GM19035 (cell line): Measurements from ENCODE around the gene MBP.

Experiments
- ATAC-seq: cut with Tn5 transposase; IDR thresholded peaks from one replicate; pipeline ENCODE4 v1.9.1; 2021; ENCODE audit not compliant: unreplicated experiment

Gene MBP

DNA sequence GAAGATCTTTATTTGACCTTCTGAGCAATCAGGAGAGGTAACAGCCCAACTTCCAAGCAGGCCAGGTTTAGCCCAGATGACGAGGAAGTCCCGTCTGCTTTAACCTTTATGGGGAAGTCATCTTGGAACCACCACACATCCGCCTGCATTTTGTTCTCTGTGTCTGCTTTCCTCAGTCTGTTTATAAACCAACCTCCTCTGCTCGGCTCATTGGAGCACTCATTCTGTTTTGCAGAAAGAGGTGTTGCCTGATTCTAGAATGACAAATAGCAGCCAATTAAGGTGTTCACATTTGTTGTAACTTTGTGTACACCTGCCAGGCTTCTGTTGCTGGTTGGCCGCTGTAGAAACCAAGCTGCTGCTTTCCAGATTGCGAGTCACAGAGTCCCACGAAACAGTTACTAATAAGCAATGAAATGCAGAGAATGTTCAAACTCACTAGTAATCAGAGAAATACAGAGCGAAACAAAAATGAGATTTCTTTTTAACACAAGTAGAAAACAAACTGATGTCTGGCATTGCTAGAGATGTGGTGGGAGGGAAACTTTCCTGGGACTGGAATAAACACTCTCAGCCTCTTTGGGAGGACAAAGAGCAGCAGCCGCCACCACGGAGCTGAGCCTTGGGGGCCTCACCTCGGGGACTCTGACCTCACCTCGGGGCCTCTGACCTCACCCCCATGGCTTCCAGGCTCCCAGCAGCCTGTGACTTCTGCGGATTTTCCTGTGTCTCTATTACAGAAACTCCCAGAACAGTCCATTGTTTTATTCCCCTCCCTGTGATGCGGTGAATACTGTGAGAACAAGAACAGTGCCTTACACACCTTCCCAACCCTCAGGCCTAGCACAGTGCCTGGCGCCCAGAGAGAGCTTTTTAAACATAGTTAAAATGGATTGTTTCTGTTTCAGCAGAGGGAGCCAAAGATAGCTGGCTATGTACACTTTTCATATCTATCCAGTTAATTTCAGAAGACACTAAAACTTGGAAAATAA lies 64.0 kb downstream of the MBP start:
- no peak for ATAC-seq

DNA sequence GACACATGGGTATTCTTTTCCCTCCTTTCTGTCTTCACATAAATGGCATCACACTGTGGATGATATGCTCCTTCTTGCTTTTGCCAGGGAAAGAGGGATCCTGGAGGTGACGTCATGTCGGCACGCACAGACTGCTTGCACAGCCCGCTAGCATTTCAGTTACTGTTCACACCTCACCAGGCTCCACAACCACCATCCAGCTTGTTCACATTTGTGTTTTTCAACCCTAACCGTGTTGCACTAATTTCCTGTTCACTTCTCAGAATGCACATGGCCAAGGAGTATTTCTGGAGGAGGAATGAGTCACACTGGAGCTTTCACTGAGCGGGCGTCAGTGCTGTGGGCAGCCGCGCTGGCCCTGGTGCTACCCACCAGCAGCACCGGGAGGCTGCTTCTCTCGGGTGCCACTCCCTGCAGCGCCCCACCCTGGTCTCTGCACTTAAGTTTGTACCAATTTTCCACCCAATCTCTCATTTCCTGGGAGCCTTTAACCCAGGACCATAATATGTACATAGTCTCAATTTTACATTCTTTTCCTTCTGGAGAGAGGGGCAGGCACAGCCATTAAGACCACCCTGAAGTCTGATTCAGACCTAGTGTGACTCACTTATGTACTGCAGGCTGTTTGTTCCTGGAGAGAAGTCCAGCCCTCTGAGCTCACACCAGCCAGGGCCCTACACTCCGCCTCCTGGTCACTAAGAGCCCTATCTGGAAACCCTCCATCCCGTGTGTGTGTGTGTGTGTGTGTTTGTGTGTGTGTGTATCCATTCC lies 65.1 kb downstream of the MBP start:
- ATAC-seq: peak; percentile 44

DNA sequence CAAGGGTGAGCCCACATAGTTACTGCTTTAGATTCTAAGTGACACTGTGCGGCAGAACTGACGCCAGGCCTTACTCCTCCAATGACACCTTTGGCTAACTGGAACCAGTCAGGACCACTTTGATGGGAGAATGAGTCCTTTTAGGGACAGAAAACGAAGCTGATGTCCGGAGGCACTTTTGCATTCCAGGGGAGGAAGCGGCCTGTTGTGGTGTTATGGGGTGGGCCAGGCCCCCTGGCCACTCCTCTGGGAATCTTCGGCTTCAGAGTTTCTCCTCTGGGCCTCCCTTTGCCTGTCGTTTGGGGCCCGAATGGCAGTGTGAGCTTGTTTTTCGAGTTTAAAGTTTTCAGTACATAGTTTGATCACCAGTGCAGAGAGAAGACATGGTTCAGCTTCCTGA lies 65.9 kb downstream of the MBP start:
- no peak for ATAC-seq

- no peak for ATAC-seq
Measured at GRCh38 chr18:77066101-77066500, 66.5 kb downstream of the MBP start.

DNA sequence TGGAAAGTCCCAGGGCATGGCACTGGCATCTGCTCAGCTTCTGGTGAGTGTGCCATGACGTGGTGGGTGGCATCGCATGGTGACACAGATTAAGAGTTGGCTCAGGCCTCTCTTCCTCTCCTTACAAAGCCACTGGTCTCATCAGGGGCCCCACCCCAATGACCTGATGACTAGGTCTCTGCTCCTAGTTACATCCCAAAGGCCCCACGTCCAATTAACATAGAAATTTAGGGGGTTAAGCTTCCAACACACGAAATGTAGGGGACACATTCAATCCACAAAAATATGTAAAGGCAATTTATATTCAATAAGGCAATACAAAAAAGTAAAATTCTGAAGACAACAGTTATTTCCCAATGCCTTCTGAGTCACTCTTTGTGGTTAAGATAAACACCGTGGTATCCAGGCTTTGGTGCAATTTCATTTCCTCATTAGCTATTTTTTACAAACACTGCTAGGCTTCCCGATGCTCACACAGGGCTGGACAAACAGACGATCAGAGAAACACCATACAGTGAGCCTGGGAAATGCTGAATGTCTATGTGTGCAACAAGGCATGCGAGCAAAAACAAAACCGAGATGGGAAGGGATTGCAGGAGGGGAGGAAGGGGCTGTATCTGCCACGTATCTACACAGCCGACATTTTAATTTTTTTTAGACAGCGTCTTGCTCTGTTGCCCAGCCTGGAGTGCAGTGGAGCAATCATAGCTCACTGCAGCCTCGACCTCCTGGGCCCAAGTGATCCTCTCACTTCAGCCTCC lies 67.2 kb downstream of the MBP start:
- no peak for ATAC-seq

- ATAC-seq: peak; percentile 40
Measured at GRCh38 chr18:77063260-77063659, 69.3 kb downstream of the MBP start.

- peak; percentile 64 for ATAC-seq
Measured at GRCh38 chr18:77062518-77063003, 70.0 kb downstream of the MBP start.

DNA sequence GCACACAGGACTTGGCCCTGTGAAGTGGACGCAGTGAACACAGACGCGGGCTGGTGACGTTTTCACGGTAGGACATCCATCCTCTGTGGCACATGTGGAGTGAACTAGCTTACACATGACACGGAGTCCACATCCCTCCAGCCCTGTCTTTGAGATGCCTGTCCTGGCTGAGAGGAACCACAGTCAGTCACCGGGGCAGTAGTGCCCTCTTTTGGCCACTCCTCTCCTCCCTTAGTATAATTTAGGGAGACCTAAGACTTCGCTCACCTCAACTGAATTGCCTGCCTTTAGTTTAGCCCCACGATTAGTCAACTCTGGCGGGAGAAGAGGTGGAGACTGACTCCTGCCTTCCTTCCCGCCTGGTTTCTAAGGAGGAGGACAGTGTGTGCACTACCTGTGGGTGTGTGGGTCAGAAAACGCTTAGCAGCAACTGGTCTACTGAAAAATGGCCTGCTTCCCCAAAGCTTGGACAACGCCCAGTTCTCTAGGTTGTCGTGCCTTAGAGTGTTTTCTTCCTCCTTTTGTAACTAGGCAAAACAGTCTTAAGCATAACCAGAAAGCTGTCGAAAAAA lies 70.6 kb downstream of the MBP start:
- peak; percentile 45 for ATAC-seq

GRCh38 chr18:77061281-77061945 lies 71.2 kb downstream of the MBP start:
- no peak for ATAC-seq

GRCh38 chr18:77060151-77060550 lies 72.4 kb downstream of the MBP start:
- ATAC-seq: no peak

DNA sequence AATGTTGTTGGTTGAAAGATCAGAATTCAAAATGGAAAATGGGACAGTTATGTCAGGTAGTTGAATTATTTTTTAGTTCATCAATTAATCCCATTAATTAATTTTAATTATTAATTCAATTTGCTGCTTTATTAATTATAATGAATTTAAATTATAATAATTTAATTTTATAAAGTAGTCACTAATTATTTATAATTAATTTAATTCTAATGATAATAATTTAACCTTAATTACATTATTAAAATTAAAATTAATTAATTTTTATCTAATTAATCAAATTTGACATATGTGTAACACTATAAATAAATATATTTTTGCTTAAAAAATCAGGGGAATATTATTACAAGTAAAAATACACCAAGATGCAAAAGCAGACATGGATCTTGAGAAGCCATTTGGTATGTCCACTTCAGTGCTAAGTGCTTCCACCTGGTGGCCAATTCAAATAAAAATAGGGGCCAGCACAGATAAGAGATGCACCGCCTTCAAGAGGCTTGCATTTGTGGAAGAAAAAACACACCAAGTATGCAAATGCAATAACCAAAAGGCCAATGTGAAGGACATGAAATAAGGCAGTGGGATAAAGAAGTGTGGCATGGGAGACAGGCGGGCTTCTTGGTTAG lies 73.2 kb downstream of the MBP start:
- ATAC-seq: no peak

GRCh38 chr18:77058290-77058835 lies 74.2 kb downstream of the MBP start:
- no peak for ATAC-seq

DNA sequence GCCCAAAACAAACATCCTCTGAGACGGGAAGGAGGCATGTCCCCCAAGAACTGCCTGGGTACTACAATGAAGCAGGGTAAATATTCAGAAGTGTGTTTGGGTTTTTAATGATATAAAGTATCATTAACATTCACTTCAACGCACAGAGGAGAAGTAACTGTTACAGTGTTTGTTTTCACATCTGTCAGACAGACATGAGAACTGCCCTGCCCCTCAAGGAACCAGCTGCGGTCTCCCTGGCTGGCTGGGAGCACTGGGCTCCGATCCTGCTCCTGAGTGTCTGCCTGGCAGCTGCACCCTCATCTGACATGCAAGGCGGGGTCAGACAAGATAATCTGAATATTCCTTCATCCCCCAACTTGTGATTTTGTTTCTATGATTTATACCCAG lies 75.6 kb downstream of the MBP start:
- ATAC-seq: no peak

DNA sequence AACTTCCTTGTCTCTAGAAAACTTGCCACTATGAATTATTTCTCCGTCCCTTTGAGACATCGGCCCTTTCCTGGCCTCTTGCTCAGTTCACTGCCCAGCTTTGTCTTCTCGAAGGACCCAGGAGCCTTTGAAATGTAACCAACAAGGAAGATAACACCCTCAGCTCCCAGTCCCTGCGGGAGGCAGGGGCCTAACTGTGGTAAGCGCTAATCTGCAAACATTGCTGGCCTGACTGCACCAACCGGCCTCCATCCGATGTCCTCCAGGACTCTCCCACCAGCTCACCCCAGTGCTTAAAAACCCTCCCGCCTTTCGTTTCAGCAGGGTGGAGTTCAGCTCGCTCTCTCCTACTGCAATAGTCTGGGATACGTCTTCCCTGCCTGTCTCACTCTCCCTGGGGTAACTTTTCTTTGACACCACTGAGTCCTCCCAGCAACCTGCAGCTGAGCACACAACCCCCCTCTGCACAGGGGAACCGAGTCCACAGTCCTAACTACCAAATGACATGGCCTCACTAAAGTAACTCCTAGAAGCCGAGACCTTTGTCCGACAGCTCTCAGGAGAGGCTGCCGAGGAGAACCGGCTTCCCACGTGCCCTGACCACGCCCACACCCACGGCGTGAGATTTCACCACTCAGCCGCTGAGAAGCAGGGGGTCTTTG lies 76.1 kb downstream of the MBP start:
- no peak for ATAC-seq

- ATAC-seq: no peak
Measured at GRCh38 chr18:77055429-77056300, 76.9 kb downstream of the MBP start.

- ATAC-seq: peak; percentile 91
Measured at GRCh38 chr18:77054606-77055428, 77.8 kb downstream of the MBP start.

GRCh38 chr18:77054288-77054605 lies 78.3 kb downstream of the MBP start:
- ATAC-seq: peak; percentile 15
